Suppressor macrophage treated with lipopolysaccharide for 4 hours (primary cell): Measurements from ENCODE around the gene NUDT19.
"Not testable (repeated sequence)": the region's sequence is repeated elsewhere in the genome, so short reads cannot be mapped to it uniquely, and the experiment has no call there.

Experiments used
- DNase-seq: peaks from one replicate; pipeline ENCODE4 v3.0.0-alpha.2; 2020

NUDT19 gene

GRCh38 chr19:32691291-32691951 is at the start of gene NUDT19:
Gene NUDT19 (plus strand): TSS chr19:32691821. CDS start chr19:32691961, 140 bp downstream.
- DNase-seq, result peak; percentile 81

GRCh38 chr19:32642771-32643170 is 48.9 kb upstream of the NUDT19 start:
- DNase-seq, result no peak

GRCh38 chr19:32646556-32646955 is 45.1 kb upstream of the NUDT19 start:
- no peak for DNase-seq

- DNase-seq, result no peak
Measured at GRCh38 chr19:32647361-32647760, 44.3 kb upstream of the NUDT19 start.

- DNase-seq, result no peak
Measured at GRCh38 chr19:32649751-32650150, 41.9 kb upstream of the NUDT19 start.

- no peak for DNase-seq
Measured at GRCh38 chr19:32650671-32651070, 41.0 kb upstream of the NUDT19 start.

- no peak for DNase-seq
Measured at GRCh38 chr19:32651729-32652140, 39.9 kb upstream of the NUDT19 start.

- not testable (repeated sequence) for DNase-seq
Measured at GRCh38 chr19:32652331-32652730, 39.3 kb upstream of the NUDT19 start.

- DNase-seq, result no peak
Measured at GRCh38 chr19:32652894-32653598, 38.6 kb upstream of the NUDT19 start.

GRCh38 chr19:32653599-32653915 is 38.1 kb upstream of the NUDT19 start:
- no peak for DNase-seq

GRCh38 chr19:32656379-32656778 is 35.2 kb upstream of the NUDT19 start:
- not testable (repeated sequence) for DNase-seq

- DNase-seq, result no peak
Measured at GRCh38 chr19:32658075-32658474, 33.5 kb upstream of the NUDT19 start.

GRCh38 chr19:32658527-32658926 is 33.1 kb upstream of the NUDT19 start:
- no peak for DNase-seq

GRCh38 chr19:32661318-32661717 is 30.3 kb upstream of the NUDT19 start:
- no peak for DNase-seq

GRCh38 chr19:32662186-32662585 is 29.4 kb upstream of the NUDT19 start:
- DNase-seq, result peak; percentile 74

- no peak for DNase-seq
Measured at GRCh38 chr19:32666084-32666483, 25.5 kb upstream of the NUDT19 start.

- DNase-seq, result no peak
Measured at GRCh38 chr19:32669310-32669709, 22.3 kb upstream of the NUDT19 start.

- DNase-seq, result peak; percentile 19
Measured at GRCh38 chr19:32671883-32672593, 19.6 kb upstream of the NUDT19 start.

GRCh38 chr19:32672841-32673240 is 18.8 kb upstream of the NUDT19 start:
- no peak for DNase-seq

- no peak for DNase-seq
Measured at GRCh38 chr19:32673573-32673972, 18.0 kb upstream of the NUDT19 start.

GRCh38 chr19:32674153-32674930 is 17.3 kb upstream of the NUDT19 start:
- DNase-seq, result peak; percentile 28

- DNase-seq, result peak; percentile 100
Measured at GRCh38 chr19:32674931-32675719, 16.5 kb upstream of the NUDT19 start, which contains the start of gene ANKRD27. Gene ANKRD27 (minus strand): TSS chr19:32675180. CDS start chr19:32659015, 16,165 bp downstream.
